ENCODE results near the gene ATG16L2. TPM values are rescaled to one million over a fixed set of nuclear protein-coding genes. Genes with fewer than 3 reads are reported as not detected.

Gene ATG16L2
- polyA plus RNA-seq, 2 of the 4 experiments (the other 2 are of a cell fraction), result 6.1 to 6.3 TPM

- POLR2A ChIA-PET, result no interaction called here
- CTCF ChIA-PET, result interaction anchor here (0.7 to 15.7 kb wide), 17 partner anchors 7 to 477 kb away, joined by 3 to 339 read pairs (median 23); partner anchors contain the start of genes ATG16L2 and FCHSD2
- H3K9me3 ChIP-seq, result no peaks in the 10 kb centered on the region
- H3K4me3 ChIP-seq, result no peak overlapping the region
- peaks cover 4% of the 10 kb centered on the region; the same call in 2 of the 3 replicates for H3K4me1 ChIP-seq
- no peak overlapping the region for H3K4me2 ChIP-seq
- no peak for ATAC-seq
- 84% methylated on average over 5 of the region's 5 CpGs for WGBS (ENCODE audit: missing lambda C conversion rate)
- no peak for DNase-seq (ENCODE audit: low read depth in 1 of 2, low spot score in 1 of 2)
- no peak overlapping the region for H3K27ac ChIP-seq
- FAIRE-seq, result no peak
- TF ChIP-seq, protein P1, sequence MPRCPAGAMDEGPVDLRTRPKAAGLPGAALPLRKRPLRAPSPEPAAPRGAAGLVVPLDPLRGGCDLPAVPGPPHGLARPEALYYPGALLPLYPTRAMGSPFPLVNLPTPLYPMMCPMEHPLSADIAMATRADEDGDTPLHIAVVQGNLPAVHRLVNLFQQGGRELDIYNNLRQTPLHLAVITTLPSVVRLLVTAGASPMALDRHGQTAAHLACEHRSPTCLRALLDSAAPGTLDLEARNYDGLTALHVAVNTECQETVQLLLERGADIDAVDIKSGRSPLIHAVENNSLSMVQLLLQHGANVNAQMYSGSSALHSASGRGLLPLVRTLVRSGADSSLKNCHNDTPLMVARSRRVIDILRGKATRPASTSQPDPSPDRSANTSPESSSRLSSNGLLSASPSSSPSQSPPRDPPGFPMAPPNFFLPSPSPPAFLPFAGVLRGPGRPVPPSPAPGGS (IDR thresholded peaks at IDR 0.05), result no peak
- TF ChIP-seq, protein P2, sequence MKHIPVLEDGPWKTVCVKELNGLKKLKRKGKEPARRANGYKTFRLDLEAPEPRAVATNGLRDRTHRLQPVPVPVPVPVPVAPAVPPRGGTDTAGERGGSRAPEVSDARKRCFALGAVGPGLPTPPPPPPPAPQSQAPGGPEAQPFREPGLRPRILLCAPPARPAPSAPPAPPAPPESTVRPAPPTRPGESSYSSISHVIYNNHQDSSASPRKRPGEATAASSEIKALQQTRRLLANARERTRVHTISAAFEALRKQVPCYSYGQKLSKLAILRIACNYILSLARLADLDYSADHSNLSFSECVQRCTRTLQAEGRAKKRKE (CRISPR knock-in tag; IDR thresholded peaks at IDR 0.05; ENCODE audit: low read depth), result no peak
- TF ChIP-seq HDAC2 (IDR thresholded peaks at IDR 0.05), result no peak
Observed at GRCh38 chr11:72829884-72830533, 15.8 kb downstream of the ATG16L2 start.

DNA sequence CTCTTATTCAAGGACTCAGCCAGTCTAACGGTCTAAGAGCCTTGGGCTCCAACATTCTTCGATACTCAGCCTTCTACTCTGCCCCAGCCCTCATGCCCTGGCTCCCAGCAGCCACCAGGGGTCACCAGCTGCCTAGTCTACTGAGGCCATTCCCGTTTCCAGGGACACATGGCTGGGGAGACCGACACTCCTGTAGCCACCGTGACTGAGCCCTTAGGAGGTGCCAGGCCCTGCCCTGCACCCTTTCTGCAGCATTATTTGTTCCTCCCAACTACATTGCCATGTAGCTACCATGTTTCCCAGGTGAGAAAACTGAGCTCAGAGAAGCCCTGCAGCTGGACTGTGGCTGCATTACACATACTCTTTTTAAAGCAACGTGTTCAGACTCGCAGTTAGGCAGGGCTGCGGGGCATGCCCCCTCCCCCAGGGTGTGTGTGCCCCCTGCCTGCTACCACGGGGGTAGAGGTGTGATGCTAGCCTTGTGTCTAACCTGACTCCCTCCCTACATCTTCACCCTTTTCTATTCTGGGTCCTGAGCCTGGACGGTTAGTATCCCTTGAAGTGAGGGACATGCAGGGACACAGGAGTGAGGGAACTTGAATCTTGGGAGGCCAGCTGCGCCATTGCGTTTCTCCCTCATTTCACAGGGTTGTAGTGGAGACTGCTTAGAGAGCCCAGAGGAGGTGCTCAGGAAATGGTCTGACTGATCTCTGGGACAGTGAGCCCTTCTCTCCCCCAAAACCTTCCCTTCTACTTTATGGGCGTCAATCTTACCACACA, 17.5 kb downstream of the ATG16L2 start:
- Histone ChIP-seq H3K27ac (peak overlapping the region; percentile 32 to 75; a peak in 4 of 6 replicates), H3K9me3 (no peaks in the 10 kb centered on the region), H3K4me3 (no peak overlapping the region), H3K4me1 (peaks cover 4% of the 10 kb centered on the region; the same call in 2 of the 3 replicates), H3K4me2 (peak overlapping the region; percentile 20; the same call in 1 of the 3 replicates)
- TF ChIP-seq POLR2A (IDR thresholded peaks at IDR 0.05; ENCODE audit: low read length), result no peak
- TF ChIP-seq RAD21 (conservative IDR thresholded peaks at IDR 0.05 in 1 of 2, IDR thresholded peaks at IDR 0.05 in 1 of 2), result peak; percentile 95 to 97
- TF ChIP-seq PBX3 (IDR thresholded peaks at IDR 0.05), result no peak
- no peak for TF ChIP-seq EHF (CRISPR knock-in tag; IDR thresholded peaks at IDR 0.05)
- peak; percentile 45; the same call in 1 of the 2 replicates for TF ChIP-seq MYC (IDR thresholded peaks at IDR 0.05; ENCODE audit: borderline replicate concordance, low read length)
- TF ChIP-seq RCOR1 (IDR thresholded peaks at IDR 0.05; ENCODE audit: low read depth, low read length), result no peak
- no peak for TF ChIP-seq MAFK (IDR thresholded peaks at IDR 0.05; ENCODE audit: partially characterized antibody)
- TF ChIP-seq CTCF (IDR thresholded peaks at IDR 0.05), result peak; percentile 90
- TF ChIP-seq NFE2L2 (conservative IDR thresholded peaks at IDR 0.05; ENCODE audit: low read length), result no peak
- TF ChIP-seq PHF8 (IDR thresholded peaks at IDR 0.05; ENCODE audit: borderline replicate concordance, low read depth), result no peak
- TF ChIP-seq ZFP36 (IDR thresholded peaks at IDR 0.05; ENCODE audit: borderline replicate concordance, partially characterized antibody), result no peak
- TF ChIP-seq SMC3 (IDR thresholded peaks at IDR 0.05), result peak; percentile 95
- no peak for TF ChIP-seq KDM1A (IDR thresholded peaks at IDR 0.05; ENCODE audit: low read depth)
- TF ChIP-seq, protein P2 (CRISPR knock-in tag; IDR thresholded peaks at IDR 0.05; ENCODE audit: low read depth), result no peak
- no peak for TF ChIP-seq CEBPB (IDR thresholded peaks at IDR 0.05)
- TF ChIP-seq, protein P3, sequence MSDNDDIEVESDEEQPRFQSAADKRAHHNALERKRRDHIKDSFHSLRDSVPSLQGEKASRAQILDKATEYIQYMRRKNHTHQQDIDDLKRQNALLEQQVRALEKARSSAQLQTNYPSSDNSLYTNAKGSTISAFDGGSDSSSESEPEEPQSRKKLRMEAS (IDR thresholded peaks at IDR 0.05), result peak; percentile 70; the same call in 1 of the 2 replicates
- TF ChIP-seq E2F6 (IDR thresholded peaks at IDR 0.05; ENCODE audit: borderline replicate concordance, low read depth), result no peak
- 52% methylated on average over 13 of the region's 13 CpGs for WGBS (ENCODE audit: missing lambda C conversion rate)
- ChIA-PET POLR2A (interaction anchor here (1.2 to 1.4 kb wide), 2 partner anchors 9 to 311 kb away, joined by 3 read pairs; partner anchors contain the start of gene FCHSD2), CTCF (interaction anchor here (0.6 to 15.7 kb wide), 64 partner anchors 9 to 1084 kb away, joined by 3 to 339 read pairs (median 4); partner anchors contain the start of genes FCHSD2, P2RY2 and STARD10)
- ATAC-seq (peak; percentile 93 to 96), FAIRE-seq (peak; percentile 67), DNase-seq (ENCODE audit: low read depth in 1 of 2, low spot score in 1 of 2) (peak; percentile 74 to 77)

Data from A549 (cell line).